ENCODE results near the gene ISYNA1. TPM values are rescaled to one million over a fixed set of nuclear protein-coding genes. Genes with fewer than 3 reads are reported as not detected.

Gene ISYNA1
- total and polyA plus RNA-seq, 2 of the 13 experiments (the other 11 are each of a cell fraction or from before 2014, with no cell fraction given) = 29.6 to 48.5 TPM

DNA sequence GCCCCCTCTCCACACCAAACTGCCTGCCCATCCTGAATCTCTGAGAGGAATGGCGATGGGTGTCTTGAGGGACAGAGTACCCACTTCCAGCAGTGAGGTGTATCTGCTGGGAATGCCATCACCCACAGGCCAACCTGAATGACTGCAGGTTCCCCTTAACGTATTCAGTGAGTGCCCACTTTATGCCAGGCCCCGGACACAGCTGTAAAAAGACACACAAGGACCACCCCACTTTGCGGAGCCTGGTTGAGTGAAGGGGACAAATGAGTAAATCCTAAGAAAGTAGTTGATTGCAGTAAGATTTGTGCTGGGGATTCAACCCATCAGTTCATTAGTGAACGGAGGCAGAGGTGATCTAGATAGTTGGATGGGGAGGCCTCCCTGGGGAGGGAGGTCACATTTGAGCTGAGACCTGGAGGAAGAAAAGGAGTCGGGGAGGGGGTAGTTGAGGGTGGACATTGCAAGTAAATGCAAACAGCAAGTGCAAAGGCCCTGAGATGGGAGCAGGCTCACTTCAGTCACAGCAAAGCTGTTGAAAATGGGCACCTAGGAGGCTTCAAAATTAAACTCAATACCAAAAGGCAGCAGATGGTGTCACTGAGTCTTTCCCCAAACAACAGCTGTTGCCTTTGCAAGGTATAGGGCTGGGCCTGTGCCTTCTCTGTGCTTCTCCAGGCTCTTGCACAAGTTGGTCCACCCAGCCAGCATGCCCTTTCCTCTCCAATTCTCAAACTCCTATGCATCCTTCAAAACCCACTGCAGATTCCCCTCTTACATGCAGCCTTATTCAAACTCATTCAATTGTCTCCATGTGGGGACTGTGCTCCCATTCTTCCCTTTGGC is 47.6 kb downstream of the ISYNA1 start (continued):
- TF ChIP-seq, protein P1, sequence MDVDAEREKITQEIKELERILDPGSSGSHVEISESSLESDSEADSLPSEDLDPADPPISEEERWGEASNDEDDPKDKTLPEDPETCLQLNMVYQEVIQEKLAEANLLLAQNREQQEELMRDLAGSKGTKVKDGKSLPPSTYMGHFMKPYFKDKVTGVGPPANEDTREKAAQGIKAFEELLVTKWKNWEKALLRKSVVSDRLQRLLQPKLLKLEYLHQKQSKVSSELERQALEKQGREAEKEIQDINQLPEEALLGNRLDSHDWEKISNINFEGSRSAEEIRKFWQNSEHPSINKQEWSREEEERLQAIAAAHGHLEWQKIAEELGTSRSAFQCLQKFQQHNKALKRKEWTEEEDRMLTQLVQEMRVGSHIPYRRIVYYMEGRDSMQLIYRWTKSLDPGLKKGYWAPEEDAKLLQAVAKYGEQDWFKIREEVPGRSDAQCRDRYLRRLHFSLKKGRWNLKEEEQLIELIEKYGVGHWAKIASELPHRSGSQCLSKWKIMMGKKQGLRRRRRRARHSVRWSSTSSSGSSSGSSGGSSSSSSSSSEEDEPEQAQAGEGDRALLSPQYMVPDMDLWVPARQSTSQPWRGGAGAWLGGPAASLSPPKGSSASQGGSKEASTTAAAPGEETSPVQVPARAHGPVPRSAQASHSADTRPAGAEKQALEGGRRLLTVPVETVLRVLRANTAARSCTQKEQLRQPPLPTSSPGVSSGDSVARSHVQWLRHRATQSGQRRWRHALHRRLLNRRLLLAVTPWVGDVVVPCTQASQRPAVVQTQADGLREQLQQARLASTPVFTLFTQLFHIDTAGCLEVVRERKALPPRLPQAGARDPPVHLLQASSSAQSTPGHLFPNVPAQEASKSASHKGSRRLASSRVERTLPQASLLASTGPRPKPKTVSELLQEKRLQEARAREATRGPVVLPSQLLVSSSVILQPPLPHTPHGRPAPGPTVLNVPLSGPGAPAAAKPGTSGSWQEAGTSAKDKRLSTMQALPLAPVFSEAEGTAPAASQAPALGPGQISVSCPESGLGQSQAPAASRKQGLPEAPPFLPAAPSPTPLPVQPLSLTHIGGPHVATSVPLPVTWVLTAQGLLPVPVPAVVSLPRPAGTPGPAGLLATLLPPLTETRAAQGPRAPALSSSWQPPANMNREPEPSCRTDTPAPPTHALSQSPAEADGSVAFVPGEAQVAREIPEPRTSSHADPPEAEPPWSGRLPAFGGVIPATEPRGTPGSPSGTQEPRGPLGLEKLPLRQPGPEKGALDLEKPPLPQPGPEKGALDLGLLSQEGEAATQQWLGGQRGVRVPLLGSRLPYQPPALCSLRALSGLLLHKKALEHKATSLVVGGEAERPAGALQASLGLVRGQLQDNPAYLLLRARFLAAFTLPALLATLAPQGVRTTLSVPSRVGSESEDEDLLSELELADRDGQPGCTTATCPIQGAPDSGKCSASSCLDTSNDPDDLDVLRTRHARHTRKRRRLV (CRISPR knock-in tag; IDR thresholded peaks at IDR 0.05) = no peak
- no peak for TF ChIP-seq ZNF567 (CRISPR knock-in tag; IDR thresholded peaks at IDR 0.05; ENCODE audit: borderline replicate concordance)
- no peak for TF ChIP-seq ELF4 (CRISPR knock-in tag; IDR thresholded peaks at IDR 0.05; ENCODE audit: borderline replicate concordance)
- TF ChIP-seq ZNF441 (CRISPR knock-in tag; IDR thresholded peaks at IDR 0.05; ENCODE audit: borderline replicate concordance) = no peak
- TF ChIP-seq ZNF24 (IDR thresholded peaks at IDR 0.05) = no peak
- peak; percentile 67 for TF ChIP-seq SALL1 (CRISPR knock-in tag; IDR thresholded peaks at IDR 0.05)
- TF ChIP-seq MAZ (IDR thresholded peaks at IDR 0.05; ENCODE audit: borderline replicate concordance, low read depth, low read length) = no peak
- TF ChIP-seq MAZ (CRISPR knock-in tag; IDR thresholded peaks at IDR 0.05; ENCODE audit: low read depth) = no peak; the same call in none of the 2 replicates
- TF ChIP-seq ZNF331 (CRISPR knock-in tag; IDR thresholded peaks at IDR 0.05) = no peak
- TF ChIP-seq CENPT (CRISPR knock-in tag; IDR thresholded peaks at IDR 0.05; ENCODE audit: low read depth) = no peak
- no peak; the same call in 1 of the 2 replicates for TF ChIP-seq HMG20A (CRISPR knock-in tag; IDR thresholded peaks at IDR 0.05; ENCODE audit: borderline replicate concordance)
- TF ChIP-seq SMAD3 (CRISPR knock-in tag; IDR thresholded peaks at IDR 0.05) = 0 out of 2 replicates have a peak, but pooled peaks have one; percentile 23
- no peak for TF ChIP-seq ZBTB7B (CRISPR knock-in tag; IDR thresholded peaks at IDR 0.05)
- TF ChIP-seq GATA4 (IDR thresholded peaks at IDR 0.05; ENCODE audit: borderline replicate concordance, low read depth) = peak; percentile 44; the same call in 1 of the 2 replicates
- 0 out of 2 replicates have a peak, but pooled peaks have one; percentile 41 for TF ChIP-seq ZNF790 (CRISPR knock-in tag; IDR thresholded peaks at IDR 0.05; ENCODE audit: borderline replicate concordance)
- no peak for TF ChIP-seq NFYB (CRISPR knock-in tag; IDR thresholded peaks at IDR 0.05)
- no peak for TF ChIP-seq ZNF44 (CRISPR knock-in tag; IDR thresholded peaks at IDR 0.05)
- TF ChIP-seq MAFK (conservative IDR thresholded peaks at IDR 0.05 in 1 of 2, IDR thresholded peaks at IDR 0.05 in 1 of 2; ENCODE audit: low read length in 2 of 2) = no peak
- TF ChIP-seq ARNT2 (CRISPR knock-in tag; IDR thresholded peaks at IDR 0.05; ENCODE audit: low read depth) = 0 out of 2 replicates have a peak, but pooled peaks have one; percentile 31
- 0 out of 2 replicates have a peak, but pooled peaks have one; percentile 45 for TF ChIP-seq ZNF562 (CRISPR knock-in tag; IDR thresholded peaks at IDR 0.05; ENCODE audit: borderline replicate concordance)
- no peak for TF ChIP-seq NFIB (CRISPR knock-in tag; IDR thresholded peaks at IDR 0.05; ENCODE audit: borderline replicate concordance)
- TF ChIP-seq ZNF350 (CRISPR knock-in tag; IDR thresholded peaks at IDR 0.05; ENCODE audit: borderline replicate concordance, low read depth) = peak; percentile 27; the same call in 1 of the 2 replicates
- no peak for TF ChIP-seq ZNF343 (CRISPR knock-in tag; IDR thresholded peaks at IDR 0.05)
- no peak for TF ChIP-seq XRCC5 (optimal IDR thresholded peaks at IDR 0.05; ENCODE audit: low read length)
- no peak; the same call in 1 of the 2 replicates for TF ChIP-seq CBFB (CRISPR knock-in tag; IDR thresholded peaks at IDR 0.05)
- no peak for TF ChIP-seq NFE2 (CRISPR knock-in tag; IDR thresholded peaks at IDR 0.05)
- peak; percentile 54; the same call in 1 of the 2 replicates for TF ChIP-seq MED1 (CRISPR knock-in tag; IDR thresholded peaks at IDR 0.05)
